Measurements from ENCODE around the gene TTLL6. TPM values are rescaled to one million over a fixed set of nuclear protein-coding genes. Genes with fewer than 3 reads are reported as not detected.

The TTLL6 gene
- total and polyA plus RNA-seq, 2 of the 8 experiments (the other 6 are each of a cell fraction or from before 2014, with no cell fraction given): 2.6 to 4.3 TPM

- TF ChIP-seq CHD7 (IDR thresholded peaks at IDR 0.05; ENCODE audit: insufficient replicate concordance, low read length) (no peak), SP4 (IDR thresholded peaks at IDR 0.05; ENCODE audit: low read length) (no peak), BCL11A (IDR thresholded peaks at IDR 0.05; ENCODE audit: low read depth in 2 of 2, low read length in 2 of 2) (no peak), RFX5 (IDR thresholded peaks at IDR 0.05; ENCODE audit: borderline replicate concordance, low read depth, low read length) (no peak), GABPA (IDR thresholded peaks at IDR 0.05; ENCODE audit: borderline replicate concordance, insufficient read depth, low read length) (no peak), HDAC2 (IDR thresholded peaks at IDR 0.05; ENCODE audit: borderline replicate concordance in 1 of 2, low read depth in 2 of 2, low read length in 2 of 2) (no peak), KDM5A (IDR thresholded peaks at IDR 0.05; ENCODE audit: low read length) (no peak), TAF1 (IDR thresholded peaks at IDR 0.05; ENCODE audit: low read depth, low read length) (no peak), JUN (IDR thresholded peaks at IDR 0.05; ENCODE audit: low read depth, low read length) (no peak)
Measured at GRCh38 chr17:48769009-48769675, 47.9 kb downstream of the TTLL6 start (continued).
